ENCODE data around the gene C5orf58. TPM values are rescaled to one million over a fixed set of nuclear protein-coding genes. Genes with fewer than 3 reads are reported as not detected.

C5orf58 gene
- total and polyA plus RNA-seq, 9 of the 15 experiments (the other 6 are each of a cell fraction or from before 2014, with no cell fraction given): 1.5 to 7.6 (median 5.3) TPM

- TF ChIP-seq BRF2 (IDR thresholded peaks at IDR 0.05; ENCODE audit: borderline replicate concordance, insufficient read depth, insufficient read length) (no peak), ZNF707 (CRISPR knock-in tag; conservative IDR thresholded peaks at IDR 0.05) (no peak), ZNF76 (CRISPR knock-in tag; IDR thresholded peaks at IDR 0.05; ENCODE audit: borderline replicate concordance) (no peak), TFAP4 (CRISPR knock-in tag; IDR thresholded peaks at IDR 0.05; ENCODE audit: borderline replicate concordance) (no peak), PHF21A (IDR thresholded peaks at IDR 0.05; ENCODE audit: borderline replicate concordance, low read depth) (no peak), TCF15 (CRISPR knock-in tag; IDR thresholded peaks at IDR 0.05) (no peak), ZBTB34 (CRISPR knock-in tag; IDR thresholded peaks at IDR 0.05) (no peak), ZBTB26 (CRISPR knock-in tag; IDR thresholded peaks at IDR 0.05) (no peak), CEBPG (CRISPR knock-in tag; IDR thresholded peaks at IDR 0.05) (no peak), CEBPG (tag; conservative IDR thresholded peaks at IDR 0.05 in 1 of 2, IDR thresholded peaks at IDR 0.05 in 1 of 2) (peak; percentile 13 to 60; a peak in 2 of 4 replicates), ZNF609 (CRISPR knock-in tag; IDR thresholded peaks at IDR 0.05; ENCODE audit: borderline replicate concordance) (no peak)
Observed at GRCh38 chr5:170211575-170212334, 21.0 kb upstream of the C5orf58 start (continued).
